K562 (cell line): ENCODE data around the gene HSPA1L. TPM values are rescaled to one million over a fixed set of nuclear protein-coding genes. Genes with fewer than 3 reads are reported as not detected.

Experiments used
- ARHGAP35 ChIP-seq: fragments of 450-650 bp; IDR thresholded peaks from 2 replicates; pipeline ENCODE4 v1.6.1; 2018; ENCODE audit not compliant: partially characterized antibody
- ASH1L ChIP-seq: fragments of 450-650 bp; IDR thresholded peaks from 2 replicates; pipeline ENCODE4 v1.6.1; 2018; ENCODE audit warnings: borderline replicate concordance, mild to moderate bottlenecking, low read depth; ENCODE audit not compliant: partially characterized antibody
- CCNT2 ChIP-seq: IDR thresholded peaks from 2 replicates; pipeline ENCODE4 v1.6.1; 2011; ENCODE audit warnings: borderline replicate concordance, low read depth, mild to moderate bottlenecking, moderate library complexity, mixed read lengths, low read length; ENCODE audit not compliant: insufficient read length; ENCODE audit errors: extremely low read depth
- CHD4 ChIP-seq: fragments of 200-600 bp; sonication (generic); IDR thresholded peaks from 3 replicates; pipeline ENCODE4 v1.6.1; 2012; ENCODE audit warnings: low read depth, mild to moderate bottlenecking, mixed read lengths, low read length, inconsistent platforms; ENCODE audit not compliant: insufficient read depth, insufficient replicate concordance, poor library complexity, severe bottlenecking
- DDX20 ChIP-seq: fragments of 450-650 bp; IDR thresholded peaks from 2 replicates; pipeline ENCODE4 v1.6.1; 2016; ENCODE audit warnings: missing genetic modification characterization, low read depth, mild to moderate bottlenecking, missing compliant biosample characterization, moderate library complexity
- DNMT1 ChIP-seq: fragments of 450-650 bp; IDR thresholded peaks from 2 replicates; pipeline ENCODE4 v1.6.1; 2016; ENCODE audit warnings: antibody characterized with exemption, mild to moderate bottlenecking
- GTF2F1 ChIP-seq: IDR thresholded peaks from 2 replicates; pipeline ENCODE4 v1.6.1; 2011; ENCODE audit warnings: low read depth, low read length, improper control_type of control experiment
- MAFF ChIP-seq: IDR thresholded peaks from 2 replicates; pipeline ENCODE4 v1.6.1; 2012; ENCODE audit warnings: low read length, improper control_type of control experiment
- MEF2A ChIP-seq: IDR thresholded peaks from 2 replicates; pipeline ENCODE4 v1.6.1; 2011; ENCODE audit warnings: low read depth, mild to moderate bottlenecking, low read length, moderate library complexity; ENCODE audit not compliant: control insufficient read depth
- MIER1 ChIP-seq: fragments of 450-650 bp; IDR thresholded peaks from 2 replicates; pipeline ENCODE4 v1.6.1; 2016; ENCODE audit warnings: antibody characterized with exemption, mild to moderate bottlenecking, low read depth
- MYC ChIP-seq, 2 experiments: fragments of 250-450 bp in 1 of 2; sonication (Bioruptor Pico) in 1 of 2; IDR thresholded peaks; 2 replicates each; pipeline versions ENCODE4 v1.5.1 to v1.6.1; 2012 to 2021; ENCODE audit warnings: low read depth in 2 of 2, borderline replicate concordance in 1 of 2, improper control_type of control experiment in 1 of 2, low read length in 1 of 2, mild to moderate bottlenecking in 1 of 2, moderate library complexity in 1 of 2
- PRMT5 ChIP-seq: sonication (generic); formaldehyde crosslinking; IDR thresholded peaks from 2 replicates; pipeline ENCODE4 v1.5.0; 2020; ENCODE audit warnings: missing genetic modification reagents
- RBBP5 ChIP-seq: fragments of 200-600 bp; sonication (generic); IDR thresholded peaks from 2 replicates; pipeline ENCODE4 v1.6.1; 2012; ENCODE audit warnings: borderline replicate concordance, mild to moderate bottlenecking, low read length, control low read depth, inconsistent platforms; ENCODE audit not compliant: insufficient read depth, poor library complexity, severe bottlenecking
- RBM15 ChIP-seq: fragments of 200-400 bp; formaldehyde crosslinking; IDR thresholded peaks from 2 replicates; pipeline ENCODE4 v1.6.1; 2018; ENCODE audit warnings: mild to moderate bottlenecking, low read length, moderate library complexity; ENCODE audit not compliant: insufficient read depth
- SMAD2 ChIP-seq: fragments of 150-350 bp; IDR thresholded peaks from 2 replicates; pipeline ENCODE4 v1.6.1; 2014; ENCODE audit warnings: low read depth, mild to moderate bottlenecking, low read length
- SMARCA5 ChIP-seq: fragments of 450-650 bp; IDR thresholded peaks from 2 replicates; pipeline ENCODE4 v1.6.1; 2016
- SPI1 ChIP-seq: IDR thresholded peaks from 2 replicates; pipeline ENCODE4 v1.6.1; 2011; ENCODE audit warnings: low read depth, low read length, control low read depth, borderline replicate concordance
- TBP ChIP-seq: optimal IDR thresholded peaks from 2 replicates; pipeline ENCODE3; 2011; ENCODE audit warnings: low read depth, low read length, improper control_type of control experiment
- VEZF1 ChIP-seq: fragments of 200-800 bp; sonication (Bioruptor generic); IDR thresholded peaks from 2 replicates; pipeline ENCODE4 v1.6.1; 2017; ENCODE audit warnings: missing genetic modification characterization, missing compliant biosample characterization
- XRCC3 ChIP-seq: fragments of 450-650 bp; IDR thresholded peaks from 2 replicates; pipeline ENCODE4 v1.6.1; 2017; ENCODE audit warnings: mild to moderate bottlenecking, moderate library complexity
- ZBTB11 ChIP-seq, 3 experiments: fragments of 200-800 bp in 1 of 3; fragments of 250-450 bp in 1 of 3; fragments of 450-650 bp in 1 of 3; sonication (Bioruptor Pico) in 1 of 3; sonication (Bioruptor generic) in 1 of 3; formaldehyde crosslinking in 1 of 3; IDR thresholded peaks; 2 replicates each; pipeline versions ENCODE4 v1.6.1 to v1.8.0; 2016 to 2022; ENCODE audit warnings: mild to moderate bottlenecking in 2 of 3, missing genetic modification characterization in 2 of 3, missing compliant biosample characterization in 1 of 3, moderate library complexity in 1 of 3
- ZFPM2 ChIP-seq: fragments of 250-450 bp; sonication (Bioruptor Pico); IDR thresholded peaks from 2 replicates; pipeline ENCODE4 v1.5.1; 2022; ENCODE audit warnings: mild to moderate bottlenecking
- polyA plus RNA-seq, 8 experiments: library from polyadenylated mRNA; depleted of rRNA in 4 of 8; stranded (reverse) in 5 of 8; unstranded in 3 of 8; fragments of >200 nt; fragmentation: Nextera tagmentation in 2 of 8; fragmentation: Illumina TruSeq in 1 of 8; extraction: Ambion mirVana in 2 of 8; extraction: Trizol in 1 of 8; gene quantifications; 2 replicates each; pipeline versions ENCODE4 v1.2.1 to v1.2.3, GENCODE V29; 2011 to 2014; ENCODE audit warnings: inconsistent platforms in 1 of 8, missing spikeins in 1 of 8
- total RNA-seq, 7 experiments: library from RNA; depleted of rRNA in 6 of 7; stranded (reverse); fragments of >200 nt in 6 of 7; fragmentation: Illumina TruSeq in 2 of 7; extraction: Trizol in 2 of 7; gene quantifications; 2 replicates each; pipeline versions ENCODE4 v1.2.1 to v1.2.3, GENCODE V29; 2011 to 2021; ENCODE audit warnings: low replicate concordance in 1 of 7

The HSPA1L gene
- total and polyA plus RNA-seq, 9 of the 15 experiments (the other 6 are each of a cell fraction or from before 2014, with no cell fraction given), result 0.14 to 2.1 (median 1.3) TPM

- TF ChIP-seq DDX20 (tag), result peak; percentile 71
- TF ChIP-seq VEZF1 (CRISPR knock-in tag), result no peak
- TF ChIP-seq ZBTB11 (CRISPR knock-in tag; IDR thresholded peaks at IDR 0.05), result no peak
- peak; percentile 94 for TF ChIP-seq MYC (IDR thresholded peaks at IDR 0.05; ENCODE audit: low read depth, low read length)
- TF ChIP-seq MYC (CRISPR knock-in tag; IDR thresholded peaks at IDR 0.05; ENCODE audit: borderline replicate concordance, low read depth), result peak; percentile 96
- no peak for TF ChIP-seq SPI1
- peak; percentile 99 for TF ChIP-seq CCNT2
- no peak for TF ChIP-seq SMAD2
- no peak for TF ChIP-seq RBM15
- peak; percentile 96 for TF ChIP-seq RBBP5
- 0 out of 2 replicates have a peak, but pooled peaks have one; percentile 74 for TF ChIP-seq DNMT1
- TF ChIP-seq GTF2F1, result peak; percentile 99
- no peak for TF ChIP-seq TBP
- peak; percentile 40; the same call in 1 of the 2 replicates for TF ChIP-seq SMARCA5
- no peak for TF ChIP-seq PRMT5 (CRISPR knock-in tag)
- no peak for TF ChIP-seq ARHGAP35
- no peak; the same call in 1 of the 2 replicates for TF ChIP-seq MIER1
- no peak; the same call in 1 of the 2 replicates for TF ChIP-seq ZFPM2
- TF ChIP-seq ASH1L, result peak; percentile 67
- TF ChIP-seq CHD4, result no peak
- TF ChIP-seq MAFF, result no peak; the same call in 1 of the 2 replicates
- TF ChIP-seq MEF2A, result no peak
- TF ChIP-seq XRCC3, result no peak
These were observed 19.5 kb upstream of the HSPA1L start (continued) for GRCh38 chr6:31834367-31835250.
